Cardiac fibroblast (primary cell): ENCODE measurements around the gene SLC35F6.
A peak's percentile ranks its signal among the peaks of the same experiment; 100 is the strongest.

Experiments used
- DNase-seq, 2 donors: peaks; one replicate each; pipeline versions ENCODE4 v3.0.0 to v3.0.0-alpha.2; 2010; ENCODE audit warnings: low read depth in 2 of 2
- H3K4me3 ChIP-seq, 2 donors: replicated peaks in 1 of 2; 1 replicate in 1 of 2; 2 replicates in 1 of 2; pipeline ENCODE4 v1.5.1; 2011; ENCODE audit warnings: low read depth in 2 of 2, low read length in 2 of 2, mild to moderate bottlenecking in 2 of 2, moderate library complexity in 1 of 2
- TF ChIP-seq, protein P1 (sequence below): IDR thresholded peaks from one replicate; pipeline ENCODE4 v1.5.1; 2011; ENCODE audit warnings: low read depth, mild to moderate bottlenecking, low read length, inconsistent platforms

The SLC35F6 gene

DNA sequence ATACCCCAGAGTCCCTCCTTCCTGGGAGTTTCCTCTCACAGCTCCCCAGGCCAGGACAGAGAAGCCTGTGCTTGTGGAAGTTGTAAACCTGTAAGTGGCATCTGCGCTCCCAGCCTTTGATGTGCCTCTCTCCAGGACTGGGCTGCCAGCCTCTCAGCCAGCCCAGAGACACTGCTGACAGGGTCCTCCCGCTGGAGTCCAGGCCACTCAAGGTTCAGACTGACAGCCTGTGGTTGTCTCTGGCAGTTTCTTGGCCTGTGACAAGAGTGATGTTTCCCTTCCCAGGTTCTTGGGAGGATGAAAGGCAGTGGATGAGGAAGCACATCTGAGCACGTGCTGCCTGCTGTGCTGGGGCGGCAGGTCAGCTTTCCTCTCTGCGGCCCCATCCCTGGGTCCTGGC lies 3.0 kb downstream of the SLC35F6 start:
- TF ChIP-seq, protein P1, sequence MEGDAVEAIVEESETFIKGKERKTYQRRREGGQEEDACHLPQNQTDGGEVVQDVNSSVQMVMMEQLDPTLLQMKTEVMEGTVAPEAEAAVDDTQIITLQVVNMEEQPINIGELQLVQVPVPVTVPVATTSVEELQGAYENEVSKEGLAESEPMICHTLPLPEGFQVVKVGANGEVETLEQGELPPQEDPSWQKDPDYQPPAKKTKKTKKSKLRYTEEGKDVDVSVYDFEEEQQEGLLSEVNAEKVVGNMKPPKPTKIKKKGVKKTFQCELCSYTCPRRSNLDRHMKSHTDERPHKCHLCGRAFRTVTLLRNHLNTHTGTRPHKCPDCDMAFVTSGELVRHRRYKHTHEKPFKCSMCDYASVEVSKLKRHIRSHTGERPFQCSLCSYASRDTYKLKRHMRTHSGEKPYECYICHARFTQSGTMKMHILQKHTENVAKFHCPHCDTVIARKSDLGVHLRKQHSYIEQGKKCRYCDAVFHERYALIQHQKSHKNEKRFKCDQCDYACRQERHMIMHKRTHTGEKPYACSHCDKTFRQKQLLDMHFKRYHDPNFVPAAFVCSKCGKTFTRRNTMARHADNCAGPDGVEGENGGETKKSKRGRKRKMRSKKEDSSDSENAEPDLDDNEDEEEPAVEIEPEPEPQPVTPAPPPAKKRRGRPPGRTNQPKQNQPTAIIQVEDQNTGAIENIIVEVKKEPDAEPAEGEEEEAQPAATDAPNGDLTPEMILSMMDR: no peak
- no peak for DNase-seq
- H3K4me3 ChIP-seq: no peak overlapping the region

DNA sequence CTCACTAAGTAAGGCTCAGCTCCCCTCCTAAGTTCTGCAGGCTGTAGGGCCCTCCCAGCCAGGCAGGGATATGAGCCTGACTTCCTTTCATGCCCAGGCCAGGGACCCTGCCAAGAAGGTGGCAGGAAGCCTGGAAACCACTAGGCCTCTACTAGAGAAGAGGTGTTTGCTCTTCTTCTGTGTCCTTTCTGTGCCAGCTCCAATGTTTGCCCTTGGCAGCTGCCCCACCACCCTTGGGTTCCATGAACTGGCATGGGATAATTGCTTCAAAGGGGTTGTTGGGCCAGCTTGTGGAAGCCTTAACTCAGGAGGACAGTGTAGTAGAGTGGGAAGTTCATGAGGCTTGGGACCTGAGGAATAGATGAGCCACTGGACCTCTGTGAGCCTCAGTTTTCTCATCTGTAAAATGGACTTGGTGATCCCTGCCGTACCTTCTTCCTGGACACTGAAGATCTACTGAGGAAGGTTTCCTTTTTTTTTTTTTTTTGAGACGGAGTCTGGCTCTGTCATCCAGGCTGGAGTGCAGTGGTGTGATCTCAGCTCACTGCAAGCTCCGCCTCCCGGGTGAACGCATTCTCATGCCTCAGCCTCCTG lies 3.9 kb downstream of the SLC35F6 start:
- no peak overlapping the region for H3K4me3 ChIP-seq
- TF ChIP-seq, protein P1: no peak
- DNase-seq: no peak

DNA sequence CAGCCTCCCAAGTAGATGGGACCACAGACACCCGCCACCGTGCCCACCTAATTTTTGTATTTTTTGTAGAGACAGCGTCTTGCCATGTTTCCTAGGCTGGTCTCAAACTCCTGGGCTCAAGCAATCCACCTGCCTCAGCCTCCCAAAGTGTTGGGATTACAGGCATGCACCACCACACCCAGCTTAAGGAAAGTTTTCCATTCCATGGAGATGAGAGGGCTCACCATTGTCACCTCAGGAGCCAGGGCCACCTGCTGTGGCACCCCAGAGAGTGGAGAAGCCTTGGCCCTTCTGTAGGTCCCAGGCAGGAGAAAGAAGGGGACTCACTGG lies 4.6 kb downstream of the SLC35F6 start:
- no peak for DNase-seq
- no peak overlapping the region for H3K4me3 ChIP-seq
- TF ChIP-seq, protein P1: no peak

DNA sequence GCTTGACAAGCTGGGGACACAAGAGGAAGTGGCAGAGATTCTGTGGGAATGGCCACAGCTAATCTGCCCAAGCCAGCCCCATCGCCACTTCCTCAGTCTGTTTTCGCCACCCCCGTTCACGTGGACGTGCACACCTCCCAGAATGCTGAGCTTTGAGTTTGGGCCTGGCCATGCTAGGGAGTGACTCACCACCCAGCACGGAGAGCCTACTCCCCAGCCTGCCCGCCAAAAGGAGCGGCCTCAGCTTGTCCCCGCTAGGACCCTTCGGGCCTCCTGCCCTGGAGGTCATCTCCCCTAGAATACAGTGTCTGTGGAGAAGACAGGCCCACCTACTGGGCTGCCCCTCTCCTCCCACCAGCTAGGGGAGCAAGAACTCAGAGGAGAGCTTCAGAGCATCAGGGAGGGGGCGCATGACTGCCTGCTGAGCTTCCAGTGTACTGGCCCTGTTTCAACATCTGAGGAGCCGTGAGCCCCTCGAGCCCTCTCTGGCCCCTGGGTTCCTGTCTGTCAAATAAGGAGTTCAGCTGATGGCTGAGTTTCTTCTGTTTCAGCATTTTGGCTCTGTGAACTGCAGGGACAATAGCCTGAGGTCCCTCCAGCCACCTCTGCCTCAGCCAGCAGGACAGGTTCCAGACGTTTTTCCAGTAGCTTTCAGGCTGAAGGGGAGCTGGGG lies 5.1 kb downstream of the SLC35F6 start:
- peak; percentile 68 to 74 for DNase-seq
- TF ChIP-seq, protein P1: no peak
- no peak overlapping the region for H3K4me3 ChIP-seq

DNA sequence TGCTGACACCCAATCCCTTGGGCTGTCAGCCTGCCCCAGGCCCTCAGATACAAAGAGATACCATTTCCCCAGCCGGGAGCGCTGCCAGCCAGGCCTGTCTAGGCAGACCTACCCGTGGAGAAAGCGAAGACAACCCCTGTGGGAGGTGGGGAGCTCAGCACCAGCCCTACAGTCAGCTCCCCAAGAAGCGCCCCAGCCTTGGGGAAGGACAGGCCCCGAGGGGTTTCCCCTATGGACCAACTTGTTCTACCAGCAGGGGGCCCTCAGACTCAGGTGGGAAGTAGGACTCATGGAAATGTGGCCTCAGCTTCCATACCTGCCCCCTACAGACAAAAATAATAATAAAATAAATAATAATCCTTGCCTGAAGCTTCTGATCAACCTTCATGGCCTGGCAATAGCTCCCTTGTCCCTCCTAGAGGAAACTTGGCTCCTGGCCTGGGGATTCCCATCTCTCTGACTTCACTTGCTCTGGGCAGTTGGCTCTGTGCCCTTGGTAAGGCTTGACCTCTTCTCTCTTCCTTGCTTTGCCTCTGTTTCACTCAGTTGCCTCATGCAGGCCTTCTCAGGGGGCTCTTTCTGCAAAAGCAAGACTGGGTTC lies 7.0 kb downstream of the SLC35F6 start:
- no peak overlapping the region for H3K4me3 ChIP-seq
- peak; percentile 89 to 93 for DNase-seq
- TF ChIP-seq, protein P1: peak; percentile 43

DNA sequence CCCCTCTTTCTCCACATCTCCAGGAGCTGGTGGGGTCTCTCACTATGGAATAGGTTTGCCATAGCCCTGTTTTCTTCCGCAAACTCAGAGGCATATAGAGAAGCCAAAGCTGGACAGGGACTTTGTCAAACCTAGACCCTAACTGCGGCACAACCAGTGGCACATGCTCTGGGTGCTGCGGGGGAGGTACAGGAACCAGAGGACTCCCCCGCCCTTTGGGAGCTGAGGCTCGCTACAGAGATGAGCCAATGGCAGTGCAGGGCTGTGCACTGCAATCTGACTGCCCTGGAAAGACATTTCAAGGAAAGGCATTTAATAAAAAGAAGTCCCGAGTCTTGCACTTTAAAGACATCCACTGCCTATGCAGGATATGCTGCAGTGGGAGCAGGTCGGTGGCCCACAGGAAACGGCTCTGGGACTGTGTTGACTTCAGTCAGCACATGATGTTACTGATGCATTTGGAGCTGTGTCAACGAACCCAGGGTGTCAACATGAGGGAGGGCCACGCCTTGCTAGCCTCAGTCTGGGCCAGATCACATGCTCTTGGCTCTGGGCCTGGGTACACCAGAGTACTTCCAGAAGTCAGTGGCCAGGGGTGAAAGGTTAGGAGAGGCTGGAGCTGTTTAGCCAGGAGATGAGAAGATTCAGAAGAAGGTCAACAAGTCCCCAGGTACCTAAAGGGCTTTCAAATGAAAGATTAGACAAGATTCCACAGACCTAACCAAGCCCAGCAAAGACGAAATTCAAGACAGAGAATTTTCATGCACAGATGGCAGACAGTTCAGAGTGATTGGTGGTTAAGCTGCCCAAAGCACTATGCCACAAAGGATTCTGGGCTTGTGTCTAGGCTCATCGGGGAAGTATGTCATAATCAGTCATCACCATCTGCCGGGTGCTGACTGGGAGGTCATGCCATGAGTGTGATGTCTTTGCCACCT lies 8.2 kb downstream of the SLC35F6 start:
- TF ChIP-seq, protein P1: no peak
- peak; percentile 77 to 94 for DNase-seq
- H3K4me3 ChIP-seq: no peak overlapping the region
